AG04449 (cell line): ENCODE data around the gene LMTK2.

ENCODE experiments used
- CTCF ChIA-PET: fragments of 350-600 bp; formaldehyde crosslinking; extraction: SDS; loops from one replicate; lab custom pipeline; 2021; ENCODE audit warnings: antibody characterized with exemption; lab: Yijun Ruan, JAX
- POLR2A ChIA-PET: fragments of 400-600, 350-600 bp; formaldehyde crosslinking; extraction: SDS; loops from one replicate; lab custom pipeline; 2020; ENCODE audit warnings: antibody characterized with exemption, inconsistent platforms; lab: Yijun Ruan, JAX
- DNase-seq: peaks from one replicate; pipeline ENCODE4 v3.0.0-alpha.2; 2010; ENCODE audit warnings: low read depth, low spot score
- H3K4me3 ChIP-seq: 2 replicates; pipeline ENCODE4 v1.5.1; 2011; ENCODE audit warnings: low read depth, mild to moderate bottlenecking, control low read depth, low read length
- CTCF ChIP-seq: IDR thresholded peaks from one replicate; pipeline ENCODE4 v1.5.1; 2011; ENCODE audit warnings: mild to moderate bottlenecking, moderate library complexity, low read length, control low read depth, inconsistent platforms; ENCODE audit not compliant: insufficient read depth; ENCODE audit errors: missing control alignments

The LMTK2 gene

GRCh38 chr7:98163704-98164494, 57.2 kb downstream of the LMTK2 start:
- POLR2A ChIA-PET: no interaction called here
- H3K4me3 ChIP-seq: no peak overlapping the region
- CTCF ChIA-PET: interaction anchor here (1.1 to 16.2 kb wide), 7 partner anchors 15 to 145 kb away, joined by 3 to 544 read pairs (median 103); partner anchors contain the start of gene LMTK2
- no peak for TF ChIP-seq CTCF
- peak; percentile 17 for DNase-seq

- H3K4me3 ChIP-seq: no peak overlapping the region
- no peak for DNase-seq
- peak; percentile 58 for TF ChIP-seq CTCF
- ChIA-PET POLR2A (no interaction called here), CTCF (interaction anchor here (0.9 to 16.2 kb wide), 17 partner anchors 8 to 147 kb away, joined by 3 to 544 read pairs (median 10); partner anchors contain the start of gene LMTK2)
These were observed 59.4 kb downstream of the LMTK2 start for GRCh38 chr7:98165827-98166667.

GRCh38 chr7:98166668-98166970, 60.0 kb downstream of the LMTK2 start:
- TF ChIP-seq CTCF: no peak
- no peak overlapping the region for H3K4me3 ChIP-seq
- DNase-seq: no peak
- ChIA-PET POLR2A (no interaction called here), CTCF (interaction anchor here (0.9 to 16.2 kb wide), 15 partner anchors 9 to 147 kb away, joined by 3 to 544 read pairs (median 18); partner anchors contain the start of gene LMTK2)

GRCh38 chr7:98167653-98168052, 61.0 kb downstream of the LMTK2 start:
- POLR2A ChIA-PET: no interaction called here

GRCh38 chr7:98168181-98168903, 61.7 kb downstream of the LMTK2 start:
- no peak overlapping the region for H3K4me3 ChIP-seq
- POLR2A ChIA-PET: no interaction called here
- DNase-seq: no peak
- peak; percentile 71 for TF ChIP-seq CTCF
- CTCF ChIA-PET: interaction anchor here (0.8 to 16.2 kb wide), 41 partner anchors 10 to 987 kb away, joined by 3 to 544 read pairs (median 6); partner anchors contain the start of gene LMTK2

More at GRCh38 chr7:98167653-98168052, 61.0 kb downstream of the LMTK2 start:
- CTCF ChIA-PET: interaction anchor here (0.9 to 16.2 kb wide), 25 partner anchors 10 to 986 kb away, joined by 3 to 544 read pairs (median 10); partner anchors contain the start of gene LMTK2
- no peak for DNase-seq
- H3K4me3 ChIP-seq: no peak overlapping the region
- TF ChIP-seq CTCF: no peak
